ENCODE measurements around the gene KCNIP2.

The KCNIP2 gene

DNA sequence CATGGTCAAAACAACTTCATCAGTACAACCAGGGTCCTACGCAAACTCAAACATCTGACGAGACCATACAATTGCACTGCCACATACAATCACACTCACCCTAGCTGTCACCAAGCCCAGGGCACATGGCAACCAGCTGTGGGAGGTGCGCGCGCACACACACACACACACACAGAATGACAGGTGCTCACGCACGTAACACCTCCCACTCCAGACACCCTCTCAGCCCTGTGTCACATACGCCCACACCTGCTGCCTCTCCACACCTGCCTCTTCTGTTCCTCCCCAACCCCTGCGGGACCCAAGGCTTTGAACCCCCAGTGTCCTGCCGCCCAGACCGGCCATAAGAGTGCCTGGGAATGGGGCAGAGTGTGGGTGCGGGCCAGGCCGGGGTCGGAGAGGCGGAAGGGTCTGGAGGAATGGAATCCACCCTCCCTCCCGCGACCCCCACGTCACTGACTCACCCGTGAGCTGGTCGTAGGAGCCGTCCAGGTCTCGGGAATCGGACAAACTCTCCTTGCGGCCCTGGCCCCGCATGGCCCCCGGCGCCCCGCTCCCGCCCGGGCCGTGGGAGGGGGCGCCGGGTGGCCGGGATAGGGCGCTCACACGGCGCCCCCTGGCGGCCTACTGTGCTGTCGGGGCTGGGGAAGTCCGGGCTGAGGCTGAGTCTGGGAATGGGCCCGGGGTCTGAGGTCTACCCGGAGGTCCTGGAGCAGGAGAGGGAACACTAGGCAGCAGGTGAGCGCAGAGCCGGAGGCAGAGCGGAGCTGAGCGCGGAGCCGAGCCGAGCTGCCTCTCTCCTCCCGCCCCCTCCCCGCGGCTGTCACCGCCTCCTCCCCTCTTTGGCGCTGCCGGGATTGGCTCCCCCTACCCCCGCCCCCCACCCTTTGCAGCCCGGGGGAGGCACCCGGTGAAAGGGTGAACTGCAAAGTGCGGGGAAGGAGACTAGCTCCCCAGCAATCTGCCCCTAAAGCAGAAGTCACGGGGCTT lies at the start of gene KCNIP2:
Gene KCNIP2, minus strand, starts transcription at position 769 of the 990 bp plus-strand sequence. Its CDS starts 232 bp downstream, at position 537.
- peak; percentile 45 for DNase-seq (ENCODE audit: low read depth)

DNA sequence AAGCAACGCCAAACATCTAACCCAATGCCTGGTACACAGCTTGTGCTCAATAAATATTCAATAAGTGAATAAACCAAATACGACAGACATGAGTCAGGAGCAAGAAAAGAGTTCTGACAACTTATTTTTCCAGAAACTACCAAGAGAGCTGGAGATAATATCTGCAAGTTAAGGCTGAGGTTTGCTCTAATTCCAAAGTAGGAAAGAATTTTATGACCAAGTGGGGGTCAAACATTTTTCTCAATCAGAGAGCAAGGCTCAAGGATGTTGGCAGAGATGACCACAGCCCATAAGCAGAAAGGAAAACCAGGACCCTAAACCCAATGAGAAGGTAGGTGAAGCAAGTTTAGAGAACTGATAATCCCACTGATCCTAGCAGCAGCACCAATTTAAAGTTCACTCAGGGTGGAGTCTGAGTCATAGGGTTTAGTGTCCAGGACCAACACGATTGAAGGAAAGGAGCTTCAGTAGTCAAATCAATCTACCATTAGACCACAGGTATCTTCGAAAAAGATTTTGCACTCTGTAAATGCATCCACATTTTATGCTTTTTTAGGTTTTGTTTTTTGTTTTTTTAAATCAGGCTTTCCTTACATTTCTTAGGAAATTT lies 49.3 kb upstream of the KCNIP2 start:
- DNase-seq (ENCODE audit: low read depth), result no peak

DNA sequence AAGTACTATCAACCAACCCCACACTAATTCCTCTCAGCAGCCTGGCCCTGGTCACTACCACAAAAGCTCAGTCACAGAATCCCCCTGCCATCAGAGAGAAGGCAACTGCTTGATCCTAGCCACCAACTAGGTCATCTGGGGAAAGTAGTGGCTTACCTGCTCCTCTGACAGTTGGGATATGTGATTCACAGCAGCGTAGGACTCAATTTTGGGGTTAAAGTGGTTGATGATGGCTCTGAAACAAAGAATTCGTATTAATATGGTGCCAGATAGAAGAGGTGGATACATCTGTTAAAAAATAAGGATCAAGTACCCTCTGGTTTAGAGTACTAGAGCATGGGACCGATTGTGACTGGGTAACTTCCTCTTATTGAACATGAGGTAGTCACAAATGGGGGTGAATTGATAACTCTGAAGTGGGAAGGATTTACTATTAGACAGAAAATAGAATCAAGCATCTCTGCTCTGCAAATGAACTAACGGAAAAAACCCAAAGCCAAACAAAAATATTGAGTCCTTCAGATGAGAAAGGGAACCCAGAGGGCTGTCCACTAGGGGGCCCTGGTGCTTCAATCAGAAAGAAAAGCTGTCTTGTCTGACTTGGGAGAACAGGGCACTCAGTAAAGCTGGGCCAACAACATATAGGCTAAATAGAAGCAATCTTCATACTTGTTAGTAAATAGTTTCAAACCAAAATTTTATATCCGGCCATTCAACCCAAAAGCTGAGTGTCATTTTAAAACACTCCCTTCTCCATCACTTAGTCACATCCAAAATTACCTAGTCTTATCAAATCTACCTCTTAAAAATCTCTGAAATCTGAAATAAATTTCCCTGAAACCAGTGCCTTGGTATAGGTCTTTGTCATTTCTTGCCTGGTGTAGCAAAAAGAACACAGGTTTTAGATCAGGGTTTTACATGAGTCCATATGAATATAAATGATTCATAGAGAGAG lies 45.9 kb upstream of the KCNIP2 start:
- DNase-seq (ENCODE audit: low read depth), result peak; percentile 14

DNA sequence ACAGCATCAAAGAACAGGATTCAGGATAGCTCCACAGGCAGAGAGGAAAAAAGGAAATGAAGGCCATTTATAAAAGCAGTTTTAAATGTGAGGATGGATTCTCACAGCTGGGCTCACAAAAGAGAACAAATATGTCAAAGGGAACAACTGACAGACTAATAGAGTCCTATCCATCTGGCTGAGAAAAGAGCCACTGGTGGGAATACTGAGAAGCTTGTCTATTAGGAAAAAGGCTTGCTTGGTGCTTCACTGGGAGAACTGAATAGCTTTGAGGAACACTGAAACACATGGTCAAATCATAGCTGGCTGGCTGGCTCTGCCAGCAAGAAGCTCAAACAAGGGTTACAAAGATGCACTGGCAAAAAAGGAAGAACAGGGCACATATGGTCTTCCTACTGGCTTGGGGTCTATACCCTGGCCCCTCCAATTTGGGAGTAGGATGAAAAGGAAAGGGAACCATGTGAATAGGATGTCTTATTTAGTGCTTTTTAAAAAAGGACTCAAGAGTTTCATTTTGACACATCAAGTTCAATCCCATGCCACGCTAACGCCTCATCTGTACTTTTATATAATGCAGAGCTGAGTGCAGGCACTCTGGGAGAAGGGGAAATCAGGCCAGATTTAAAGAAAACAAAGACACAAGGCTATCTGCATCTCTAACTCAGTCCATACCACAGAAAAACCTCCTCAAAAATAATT lies 44.8 kb upstream of the KCNIP2 start:
- DNase-seq (ENCODE audit: low read depth), result no peak

DNA sequence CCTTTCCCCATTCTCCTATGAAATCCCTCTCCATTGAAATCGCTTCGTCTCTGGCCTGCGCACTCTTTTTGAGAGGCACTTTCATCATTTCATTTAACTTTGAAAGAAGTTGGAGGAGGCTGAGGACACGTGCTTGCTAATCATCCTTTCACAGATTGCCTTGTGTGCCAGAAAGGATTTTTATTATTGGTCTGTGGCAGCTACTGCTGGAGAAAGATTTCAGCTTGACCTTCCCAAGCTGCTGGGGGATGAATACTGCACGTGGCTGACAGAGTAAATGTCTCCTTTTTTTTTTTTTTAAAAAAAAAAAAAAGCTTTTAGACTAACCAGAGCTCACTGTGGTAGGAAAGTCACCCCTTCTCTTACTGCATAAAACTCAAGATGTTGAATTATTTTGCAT lies 44.2 kb upstream of the KCNIP2 start:
- DNase-seq (ENCODE audit: low read depth), result no peak

DNA sequence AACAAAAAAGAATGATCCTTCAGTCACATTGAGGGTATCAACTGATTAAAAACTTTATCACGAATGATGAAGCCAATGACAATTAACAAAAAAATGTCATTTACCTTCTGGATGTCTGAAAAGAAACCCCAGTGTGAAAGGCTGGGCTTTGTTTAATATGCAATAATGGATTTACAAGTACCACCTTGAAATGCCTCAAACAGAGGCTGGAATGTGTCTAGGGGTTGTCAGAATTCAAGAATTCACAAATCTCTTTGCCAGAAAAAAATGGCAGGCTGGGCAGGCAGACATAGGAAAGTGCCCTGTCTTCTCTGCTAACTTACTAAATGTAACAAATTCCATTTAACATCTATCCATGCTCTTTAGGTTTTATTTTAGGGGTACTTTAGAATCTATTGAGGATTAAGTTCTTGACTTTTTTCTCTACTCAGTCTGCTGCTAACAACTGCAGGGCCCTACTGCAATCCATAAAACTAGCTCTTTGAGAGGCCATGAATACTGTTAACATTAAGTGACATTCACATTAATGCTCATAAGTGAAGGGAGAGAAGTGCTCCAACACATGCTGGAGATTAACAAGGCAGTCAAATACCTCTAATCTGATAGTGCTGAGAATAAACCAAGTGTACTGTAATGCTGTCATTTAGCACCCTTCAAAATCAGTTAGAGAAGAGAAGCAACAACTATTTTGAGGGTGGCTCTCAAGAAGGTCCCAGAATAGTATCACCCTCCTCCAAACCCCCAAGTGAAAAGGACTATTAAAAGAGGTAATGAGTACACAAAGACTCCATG lies 43.1 kb upstream of the KCNIP2 start:
- no peak for DNase-seq (ENCODE audit: low read depth)

DNA sequence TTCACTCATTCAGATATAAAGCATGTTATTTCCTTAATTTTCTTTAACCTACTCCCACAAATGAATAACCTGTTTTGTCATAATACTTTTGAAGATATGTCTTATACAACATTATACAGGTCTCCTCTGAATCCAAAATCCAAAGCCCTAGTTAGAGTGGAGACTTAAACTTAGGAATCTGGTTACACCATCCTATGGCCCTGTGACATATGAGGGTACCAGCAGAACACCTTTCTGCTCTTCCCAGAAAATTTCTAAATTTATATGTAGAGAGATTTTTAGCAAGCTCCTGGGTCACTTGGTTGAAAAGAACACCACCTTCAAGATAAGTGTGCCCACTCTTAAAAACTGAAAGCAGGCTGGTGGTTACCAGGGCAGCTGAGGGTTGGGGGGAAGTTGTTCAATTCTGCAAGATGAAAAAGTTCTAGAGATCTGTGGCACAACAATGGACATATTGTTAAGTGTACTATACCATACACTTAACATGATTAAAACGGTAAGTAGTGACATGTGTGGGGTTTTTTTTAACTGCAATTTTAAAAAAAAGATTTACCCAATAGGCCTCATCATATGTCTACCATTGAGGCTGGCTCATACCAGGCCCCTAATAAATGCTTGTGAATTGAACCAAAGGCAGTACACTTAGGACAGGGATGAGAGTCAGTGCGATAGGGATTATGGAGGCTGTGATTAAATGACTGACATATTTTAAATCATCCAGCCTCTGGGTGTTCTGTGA lies 37.6 kb upstream of the KCNIP2 start:
- no peak for DNase-seq (ENCODE audit: low read depth)

DNA sequence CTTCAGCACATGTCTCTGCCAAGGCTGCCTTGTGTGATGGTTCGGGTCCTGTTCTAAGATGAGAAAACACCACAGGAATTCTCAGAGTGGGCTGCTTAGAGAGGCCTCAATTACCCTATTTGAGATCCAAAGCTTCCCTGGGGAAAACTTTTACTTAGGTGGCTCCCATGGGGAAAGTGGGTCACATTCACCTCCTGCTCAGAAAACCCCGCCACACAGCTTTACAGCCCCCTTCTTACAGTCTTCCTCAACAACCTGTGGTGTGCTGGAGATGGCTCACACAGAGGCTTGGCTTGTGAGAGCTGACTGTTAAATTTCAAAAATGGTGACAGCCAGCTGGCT lies 36.6 kb upstream of the KCNIP2 start:
- DNase-seq (ENCODE audit: low read depth), result no peak

DNA sequence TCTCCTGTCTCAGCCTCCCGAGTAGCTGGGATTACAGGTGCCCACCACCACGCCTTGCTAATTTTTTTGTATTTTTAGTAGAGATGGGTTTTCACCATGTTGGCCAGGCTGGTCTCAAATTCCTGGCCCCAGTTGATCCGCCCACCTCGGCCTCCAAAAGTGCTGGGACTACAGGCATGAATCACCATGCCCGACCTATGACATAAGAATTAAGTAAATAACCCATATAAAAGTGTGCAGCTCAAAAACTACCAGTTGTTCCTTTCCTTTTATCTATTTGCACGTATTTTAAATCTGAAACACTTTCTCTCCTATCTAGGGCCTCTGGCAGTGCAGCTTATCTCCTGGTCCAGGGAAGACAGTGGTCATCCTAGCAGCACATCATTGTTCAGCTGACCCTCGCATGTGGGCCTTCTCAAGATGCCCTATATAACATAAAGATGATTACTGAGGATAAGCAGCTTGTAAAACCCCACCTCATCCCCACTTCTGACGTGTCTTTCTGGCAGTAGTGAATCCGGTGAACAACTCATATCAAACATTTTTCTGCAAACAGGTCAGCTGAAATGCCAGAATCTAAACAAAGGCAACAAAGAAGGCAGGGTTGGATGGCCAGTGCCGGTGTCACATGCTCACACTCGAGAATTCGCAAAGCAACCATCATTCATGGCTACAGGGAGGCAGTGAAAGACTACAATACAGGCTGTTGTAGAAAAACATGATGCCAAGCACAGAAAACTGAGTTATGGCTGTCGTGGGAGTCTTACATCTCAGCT lies 36.0 kb upstream of the KCNIP2 start:
- DNase-seq (ENCODE audit: low read depth), result no peak

DNA sequence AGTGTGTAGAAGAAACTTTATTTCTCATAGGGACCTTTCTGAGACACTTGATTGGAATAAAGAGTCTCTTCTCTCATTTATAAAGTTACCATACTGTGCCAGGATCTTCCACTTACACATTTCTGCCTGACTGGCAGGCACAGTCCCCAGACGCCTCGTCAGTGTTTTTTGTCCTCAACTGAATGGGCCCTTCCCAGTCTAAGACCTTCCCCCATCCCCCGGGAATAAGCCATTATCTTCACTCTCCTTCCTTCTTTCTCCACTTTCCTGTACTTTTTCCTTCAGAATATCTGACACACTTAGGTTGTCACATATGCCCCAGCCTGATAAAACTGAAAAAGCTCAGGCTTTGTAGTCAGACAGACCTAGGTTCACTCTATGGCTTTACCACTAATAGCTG lies 35.3 kb upstream of the KCNIP2 start:
- no peak for DNase-seq (ENCODE audit: low read depth)

DNA sequence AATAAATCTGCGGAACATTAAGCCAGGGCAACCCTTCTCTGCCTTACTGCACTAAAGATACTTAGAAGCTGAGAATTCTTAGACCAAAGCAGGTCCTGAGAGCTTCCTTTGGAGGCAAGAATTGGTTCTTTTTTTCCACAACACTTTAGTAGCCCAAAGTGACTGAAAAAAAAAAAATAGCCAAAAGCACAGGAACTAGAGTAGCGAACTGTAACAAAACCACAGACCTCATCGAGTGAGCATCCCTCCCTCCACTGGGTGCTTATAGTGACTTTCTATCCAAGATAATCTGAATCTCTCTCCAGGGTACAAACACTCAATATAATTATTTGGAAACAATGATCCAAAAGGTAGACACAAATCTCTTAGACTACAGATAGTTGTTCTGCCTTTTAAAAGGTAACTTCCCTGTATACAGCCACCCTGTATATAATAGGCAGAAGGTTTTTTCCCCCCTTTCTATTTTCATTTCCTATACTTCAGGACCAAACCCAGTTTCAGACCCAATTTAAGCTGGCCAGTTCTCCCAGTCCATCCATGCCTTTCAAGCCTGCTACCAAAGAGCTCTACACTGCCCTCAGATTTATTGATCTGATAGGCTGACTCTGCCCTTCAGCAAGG lies 31.6 kb upstream of the KCNIP2 start:
- no peak for DNase-seq (ENCODE audit: low read depth)

DNA sequence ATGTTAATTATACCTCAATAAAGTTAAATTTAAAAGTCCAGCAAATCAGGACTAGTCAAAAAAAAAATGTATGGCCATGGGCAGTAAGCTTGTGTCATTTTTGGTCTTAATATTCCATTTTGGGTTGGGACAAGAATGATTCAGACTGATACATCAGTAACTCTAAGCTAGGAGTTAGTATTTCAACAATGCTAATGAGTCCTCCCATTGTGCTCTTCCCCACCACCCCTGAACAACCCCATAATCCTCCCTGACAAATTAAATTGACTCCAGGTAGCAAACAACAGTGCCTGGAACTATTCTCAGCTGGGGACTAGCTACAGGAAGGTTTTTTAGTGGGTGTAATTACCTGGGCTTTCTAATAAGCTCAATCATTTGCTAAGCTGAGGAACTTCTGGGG lies 30.7 kb upstream of the KCNIP2 start:
- no peak for DNase-seq (ENCODE audit: low read depth)

DNA sequence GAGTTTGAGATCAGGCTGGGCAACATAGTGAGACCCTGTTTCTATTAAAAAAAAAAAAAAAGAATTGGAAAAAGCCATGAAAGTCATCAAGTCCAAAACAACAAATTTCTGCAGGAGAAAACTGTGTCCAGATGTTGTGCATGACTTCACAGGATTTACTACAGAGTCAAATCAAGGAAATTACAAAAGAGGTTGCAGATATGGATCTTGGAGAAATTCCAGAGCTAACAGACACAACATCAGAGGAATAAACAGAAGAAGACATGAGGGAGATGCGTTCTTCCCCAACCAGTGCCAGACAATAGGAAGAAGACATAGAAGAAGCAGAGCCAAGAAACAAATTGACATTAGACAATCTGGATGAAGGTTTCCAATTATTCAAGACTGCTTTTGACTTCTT lies 24.3 kb upstream of the KCNIP2 start:
- DNase-seq (ENCODE audit: low read depth), result no peak

DNA sequence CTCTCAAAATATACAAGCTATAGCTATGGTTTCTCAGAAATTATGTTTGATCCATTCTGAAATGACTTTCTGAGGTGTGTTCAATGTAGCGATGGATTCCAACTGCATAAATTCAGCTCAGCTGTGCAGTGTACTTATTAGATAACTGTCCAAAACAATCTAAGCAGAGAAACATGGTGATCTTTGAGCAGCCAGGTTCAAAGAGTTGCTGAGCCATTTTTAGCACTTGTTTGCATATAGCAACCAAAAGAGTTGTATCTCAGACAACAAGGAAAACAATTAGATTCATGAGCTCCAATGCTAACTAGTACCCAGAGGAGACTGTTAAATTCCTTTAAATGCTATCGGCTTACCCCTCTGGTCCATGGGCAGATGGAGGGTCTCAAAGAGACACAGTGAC lies 15.9 kb upstream of the KCNIP2 start:
- DNase-seq (ENCODE audit: low read depth), result no peak

DNA sequence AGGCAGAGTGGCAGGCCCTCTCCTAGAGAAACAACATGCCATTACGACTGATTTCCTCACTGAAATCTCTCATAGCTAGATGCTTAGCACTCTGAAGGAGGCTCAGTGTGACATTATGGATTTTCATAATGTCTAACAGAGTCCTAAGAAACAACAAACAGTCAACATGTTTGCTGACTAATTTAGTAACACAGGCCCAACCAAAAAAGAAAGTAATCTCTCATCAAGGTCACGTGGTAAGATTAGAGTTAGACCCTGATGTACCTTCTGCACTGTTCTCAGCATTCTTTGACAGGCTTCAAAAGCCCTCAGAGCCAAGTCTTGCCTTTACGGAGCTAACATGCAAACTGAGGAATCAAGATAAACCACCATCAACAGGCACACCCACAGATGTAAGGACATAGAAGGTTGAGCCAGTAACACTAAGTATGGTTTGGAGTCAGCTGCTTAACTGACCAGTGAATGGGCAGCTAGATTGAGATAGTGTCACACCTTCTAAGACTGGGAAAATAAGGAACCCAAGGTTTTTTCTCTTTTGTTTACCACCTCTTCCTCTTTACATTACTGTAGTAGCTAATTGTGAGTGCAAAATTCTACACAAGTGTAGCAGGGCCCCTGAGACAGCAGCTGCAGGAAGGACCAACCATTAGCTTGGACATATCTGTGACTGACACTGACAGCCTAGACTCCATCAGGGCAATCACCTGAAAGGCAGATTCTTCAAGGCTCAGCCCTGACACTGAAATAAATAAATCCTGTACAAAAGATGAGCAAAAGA lies 15.3 kb upstream of the KCNIP2 start:
- no peak for DNase-seq (ENCODE audit: low read depth)

DNA sequence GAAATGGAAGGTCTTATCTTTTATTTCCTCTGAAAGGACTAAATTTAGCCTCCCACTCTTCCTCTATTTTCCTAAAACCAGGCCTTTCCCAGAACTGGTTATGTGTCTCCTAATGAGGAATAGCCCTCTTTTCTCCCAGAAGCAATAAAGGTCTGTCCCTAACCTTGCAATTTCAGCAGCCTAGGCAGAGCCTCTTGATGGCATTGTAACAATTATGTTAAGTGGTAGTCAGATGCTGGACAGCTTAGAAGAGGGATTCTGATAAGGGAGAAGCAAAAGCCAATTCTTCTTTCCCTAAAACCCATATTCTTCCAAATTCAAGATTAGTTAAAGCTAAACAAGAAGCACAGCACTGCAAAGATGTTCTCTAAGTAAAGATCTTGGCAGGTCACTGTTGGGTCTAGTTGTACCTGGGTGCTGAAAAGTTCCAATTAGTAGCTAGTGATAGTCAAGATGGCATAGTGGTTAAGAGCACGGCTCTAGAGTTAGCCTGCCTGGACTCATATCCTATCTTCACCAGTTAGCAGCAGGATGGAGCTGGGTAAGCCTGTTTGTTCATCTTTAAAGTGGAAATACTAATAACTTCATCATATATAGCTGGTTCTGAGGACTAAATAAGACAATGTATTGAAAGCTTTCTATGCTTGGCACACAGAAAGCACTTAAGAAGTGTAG lies 14.3 kb upstream of the KCNIP2 start:
- DNase-seq (ENCODE audit: low read depth), result no peak

DNA sequence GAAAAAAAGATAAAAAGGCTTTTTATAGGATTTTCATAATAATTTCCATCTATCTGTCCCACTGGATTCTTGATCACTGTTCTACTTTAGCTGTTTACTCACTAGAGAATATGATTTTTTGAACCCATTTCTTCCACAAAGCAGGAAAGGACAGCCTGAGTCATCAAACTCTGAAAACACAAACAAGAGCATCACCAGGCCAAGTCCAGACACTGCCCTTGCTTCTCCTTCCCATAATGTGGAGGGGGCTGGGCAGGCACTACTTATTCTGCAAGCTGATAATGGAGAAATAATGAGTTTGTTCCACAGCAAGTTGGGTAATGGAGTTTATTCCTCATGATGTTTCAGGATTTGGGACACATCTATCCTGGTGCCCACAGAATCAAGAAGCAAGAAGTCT lies 13.0 kb upstream of the KCNIP2 start:
- DNase-seq (ENCODE audit: low read depth), result no peak

Data from activated T-helper 1 cell treated with Interleukin-2 at 50 U/mL for 16 hours (primary cell).